GM21423 (cell line): Measurements from ENCODE around the gene CATSPERD.
"Not testable (repeated sequence)": the region's sequence is repeated elsewhere in the genome, so short reads cannot be mapped to it uniquely, and the experiment has no call there.

Source experiments
- ATAC-seq: cut with Tn5 transposase; IDR thresholded peaks from one replicate; pipeline ENCODE4 v1.9.1; 2021; ENCODE audit warnings: mild to moderate bottlenecking, moderate library complexity; ENCODE audit not compliant: unreplicated experiment

The CATSPERD gene

DNA sequence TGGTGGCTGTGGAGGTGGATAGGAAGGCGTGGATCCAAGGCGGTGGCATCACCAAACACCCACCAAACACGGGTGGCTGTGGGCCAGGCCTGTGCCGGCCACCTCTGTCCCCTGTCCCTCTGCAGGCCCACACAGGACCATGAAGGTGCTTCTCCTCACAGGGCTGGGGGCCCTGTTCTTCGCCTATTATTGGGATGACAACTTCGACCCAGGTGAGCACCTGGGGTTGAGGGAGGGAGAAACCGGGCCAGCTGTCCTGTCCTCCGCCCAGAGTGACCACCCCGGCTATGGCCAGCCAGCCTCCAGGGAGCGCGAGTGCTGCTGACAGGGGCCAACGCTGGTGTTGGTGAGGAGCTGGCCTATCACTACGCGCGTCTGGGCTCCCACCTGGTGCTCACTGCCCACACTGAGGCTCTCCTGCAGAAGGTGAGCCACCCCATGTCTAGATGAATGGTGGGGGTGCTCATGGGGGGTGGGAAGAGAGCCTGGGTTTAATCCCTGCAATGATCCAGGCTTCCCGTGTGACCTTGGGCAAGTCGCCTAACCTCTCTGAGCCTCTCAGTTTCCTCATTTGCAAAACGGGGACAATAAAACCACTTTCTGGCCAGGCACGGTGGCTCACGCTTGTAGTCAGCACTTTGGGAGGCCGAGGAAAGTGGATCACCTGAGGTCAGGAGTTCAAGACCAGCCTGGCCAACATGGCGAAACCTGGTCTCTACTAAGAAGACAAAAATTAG lies 35.6 kb upstream of the CATSPERD start:
- no peak for ATAC-seq

DNA sequence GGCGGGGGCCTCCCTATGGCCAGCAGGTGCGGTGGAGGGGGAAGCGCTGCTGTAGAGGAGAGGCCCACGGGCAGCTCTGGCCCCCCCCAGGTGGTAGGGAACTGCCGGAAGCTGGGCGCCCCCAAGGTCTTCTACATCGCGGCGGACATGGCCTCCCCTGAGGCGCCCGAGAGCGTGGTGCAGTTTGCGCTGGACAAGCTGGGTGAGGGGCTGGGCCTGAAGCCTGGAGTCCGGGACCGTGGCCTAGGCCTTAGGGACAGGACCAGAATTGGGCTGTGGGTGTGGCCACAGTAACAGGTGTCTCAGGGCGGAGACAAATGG lies 34.2 kb upstream of the CATSPERD start:
- ATAC-seq = no peak

DNA sequence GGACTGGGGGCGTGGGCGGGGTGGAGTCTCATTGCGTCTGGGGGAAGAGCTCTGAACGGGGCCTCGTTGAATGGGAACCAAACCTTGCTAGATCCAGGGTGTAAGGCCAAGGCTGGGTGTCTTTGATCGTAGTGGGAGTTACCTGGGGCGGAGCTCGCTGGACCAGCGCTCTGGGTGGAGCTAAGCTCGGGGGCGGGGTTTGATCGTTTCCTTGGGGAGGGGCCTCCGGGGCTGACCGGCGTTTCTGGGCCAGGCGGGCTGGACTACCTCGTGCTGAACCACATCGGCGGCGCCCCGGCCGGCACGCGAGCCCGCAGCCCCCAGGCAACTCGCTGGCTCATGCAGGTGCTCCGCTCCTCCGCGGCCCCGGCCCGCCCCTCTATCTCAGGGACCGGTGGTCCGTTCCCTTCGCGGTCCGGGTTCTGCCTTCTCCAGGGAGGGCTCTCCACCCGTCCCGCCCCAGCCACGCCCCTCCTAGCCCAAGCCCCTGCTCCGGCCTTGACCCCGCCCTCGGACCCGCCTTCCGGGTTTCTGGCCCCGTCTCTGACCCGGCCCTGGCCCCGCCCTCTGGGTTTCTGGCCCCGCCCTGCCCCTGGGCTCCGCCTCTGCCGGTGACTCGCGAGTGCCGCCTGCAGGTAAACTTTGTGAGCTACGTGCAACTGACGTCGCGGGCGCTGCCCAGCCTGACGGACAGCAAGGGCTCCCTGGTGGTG lies 33.6 kb upstream of the CATSPERD start:
- peak; percentile 51 for ATAC-seq

DNA sequence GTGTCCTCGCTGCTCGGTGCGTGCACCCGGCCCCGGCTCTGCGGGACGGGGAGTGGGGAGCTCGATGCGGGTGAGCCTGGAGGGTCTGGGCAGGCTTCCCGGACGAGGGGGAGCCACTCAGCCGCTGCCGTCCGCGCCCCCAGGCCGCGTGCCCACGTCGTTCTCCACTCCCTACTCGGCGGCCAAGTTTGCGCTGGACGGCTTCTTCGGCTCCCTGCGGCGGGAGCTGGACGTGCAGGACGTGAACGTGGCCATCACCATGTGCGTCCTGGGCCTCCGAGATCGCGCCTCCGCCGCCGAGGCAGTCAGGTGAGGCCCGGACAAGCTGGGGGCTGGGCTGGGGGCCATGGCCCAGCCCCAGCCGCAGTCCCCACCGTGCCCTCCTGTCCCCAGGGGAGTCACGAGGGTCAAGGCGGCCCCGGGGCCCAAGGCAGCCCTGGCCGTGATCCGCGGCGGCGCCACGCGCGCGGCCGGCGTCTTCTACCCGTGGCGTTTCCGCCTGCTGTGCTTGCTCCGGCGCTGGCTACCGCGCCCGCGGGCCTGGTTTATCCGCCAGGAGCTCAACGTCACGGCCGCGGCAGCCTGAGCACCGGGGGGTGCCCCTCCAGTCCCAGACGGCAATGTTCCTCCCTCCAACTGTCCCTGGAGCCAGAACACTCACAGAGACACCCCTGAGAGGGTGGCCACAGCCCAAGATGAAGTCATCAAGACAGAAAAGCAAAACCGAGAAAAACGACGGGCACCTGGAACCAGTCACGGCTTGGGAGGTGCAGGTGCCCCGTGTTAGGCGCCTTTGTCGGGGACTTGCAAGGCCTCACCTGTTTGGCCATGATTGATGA lies 32.9 kb upstream of the CATSPERD start:
- no peak for ATAC-seq

DNA sequence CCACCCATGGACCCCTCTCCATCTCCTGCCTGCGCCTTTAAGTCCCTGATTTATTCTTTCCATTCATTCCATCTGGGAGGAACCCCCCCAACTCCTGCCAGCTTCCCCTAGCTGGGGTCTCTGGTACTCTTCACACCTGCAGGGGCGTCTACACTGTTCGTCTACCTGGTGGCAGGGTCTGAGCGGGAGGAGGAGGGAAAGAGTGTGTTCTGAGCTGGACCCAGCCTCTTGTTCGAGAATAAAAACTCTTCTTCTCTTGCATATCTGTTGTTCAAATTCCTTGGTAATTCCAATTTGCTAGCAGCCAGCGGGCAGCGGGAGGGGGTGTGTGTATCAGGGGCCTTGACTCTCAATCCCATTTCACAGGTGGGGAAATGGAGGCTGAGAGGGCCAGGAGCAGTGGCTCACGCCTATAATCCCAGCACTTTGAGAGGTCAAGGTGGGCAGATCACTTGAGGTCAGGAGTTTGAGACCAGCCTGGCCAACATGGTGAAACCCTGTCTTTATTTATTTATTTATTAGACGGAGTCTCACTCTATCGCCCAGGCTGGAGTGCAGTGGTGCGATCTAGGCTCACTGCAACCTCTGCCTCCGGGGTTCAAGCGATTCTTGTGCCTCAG lies 32.1 kb upstream of the CATSPERD start:
- not testable (repeated sequence) for ATAC-seq

DNA sequence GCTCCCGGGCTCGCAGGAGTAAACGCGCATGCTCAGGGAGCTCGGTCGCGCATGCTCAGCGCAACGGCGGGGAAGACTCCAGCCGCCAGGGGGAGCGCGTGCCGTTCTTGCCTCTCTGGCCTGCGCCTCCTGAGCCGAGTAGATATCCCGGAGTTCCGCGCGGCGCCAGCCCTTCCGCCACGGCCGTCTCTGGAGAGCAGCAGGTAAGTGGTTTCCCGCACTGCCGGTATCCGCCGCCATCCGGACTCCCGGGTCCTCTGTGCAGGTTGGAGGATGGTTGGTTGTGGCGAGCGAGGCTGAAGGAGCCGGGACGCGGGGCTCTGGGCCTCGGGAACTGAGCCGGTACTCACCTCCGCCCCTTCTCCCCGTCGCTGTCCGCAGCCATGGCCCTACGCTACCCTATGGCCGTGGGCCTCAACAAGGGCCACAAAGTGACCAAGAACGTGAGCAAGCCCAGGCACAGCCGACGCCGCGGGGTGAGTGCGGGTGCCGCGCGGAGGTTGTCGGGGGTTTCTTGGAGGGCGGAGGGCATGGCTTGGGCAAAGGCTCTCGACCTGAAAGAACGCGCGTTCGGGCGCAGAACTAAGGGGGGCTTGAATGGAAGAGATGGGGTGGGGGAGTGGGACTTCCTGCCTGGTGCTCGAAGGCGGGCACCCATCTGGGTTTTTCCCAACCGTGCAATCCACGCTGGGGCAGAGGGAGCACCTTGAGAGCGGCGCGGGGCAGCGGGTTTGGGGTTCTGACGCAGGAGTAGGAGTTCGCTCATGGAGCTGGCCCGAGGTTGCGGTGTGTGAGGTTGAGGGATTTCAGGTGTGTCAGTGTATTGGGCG lies 30.1 kb upstream of the CATSPERD start, which contains the start of gene RPL36:
Gene RPL36, plus strand, starts transcription at position 171 of the 830 bp plus-strand sequence. Its CDS starts 213 bp downstream, at position 384.
- ATAC-seq = peak; percentile 43

DNA sequence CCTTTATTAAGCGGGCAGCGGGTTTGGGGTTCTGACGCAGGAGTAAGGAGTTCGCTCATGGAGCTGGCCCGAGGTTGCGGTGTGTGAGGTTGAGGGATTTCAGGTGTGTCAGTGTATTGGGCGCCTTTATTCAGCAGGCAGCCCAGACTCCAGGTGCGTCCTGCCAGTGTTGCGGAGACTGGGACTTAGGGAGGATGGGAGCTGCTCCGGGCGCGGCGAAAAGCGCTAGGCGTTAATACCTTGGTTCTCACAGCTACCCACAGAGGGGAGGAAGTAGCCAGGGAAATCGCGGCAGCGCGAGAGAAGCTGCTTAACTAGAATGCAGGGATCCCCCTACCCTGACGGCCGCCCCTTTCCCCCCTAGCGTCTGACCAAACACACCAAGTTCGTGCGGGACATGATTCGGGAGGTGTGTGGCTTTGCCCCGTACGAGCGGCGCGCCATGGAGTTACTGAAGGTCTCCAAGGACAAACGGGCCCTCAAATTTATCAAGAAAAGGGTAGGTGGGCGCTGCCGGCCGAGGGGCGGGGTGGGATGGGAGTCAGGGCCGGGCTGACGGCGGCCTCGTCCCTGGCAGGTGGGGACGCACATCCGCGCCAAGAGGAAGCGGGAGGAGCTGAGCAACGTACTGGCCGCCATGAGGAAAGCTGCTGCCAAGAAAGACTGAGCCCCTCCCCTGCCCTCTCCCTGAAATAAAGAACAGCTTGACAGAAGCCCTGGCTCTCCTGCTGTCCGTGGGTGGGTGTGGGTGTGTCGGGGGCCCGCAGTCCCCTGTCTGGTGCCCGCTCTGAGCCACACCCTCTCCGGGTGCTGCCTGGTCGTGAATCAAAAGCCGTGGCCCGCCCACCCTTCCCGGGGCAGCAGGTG lies 29.2 kb upstream of the CATSPERD start:
- ATAC-seq = no peak

DNA sequence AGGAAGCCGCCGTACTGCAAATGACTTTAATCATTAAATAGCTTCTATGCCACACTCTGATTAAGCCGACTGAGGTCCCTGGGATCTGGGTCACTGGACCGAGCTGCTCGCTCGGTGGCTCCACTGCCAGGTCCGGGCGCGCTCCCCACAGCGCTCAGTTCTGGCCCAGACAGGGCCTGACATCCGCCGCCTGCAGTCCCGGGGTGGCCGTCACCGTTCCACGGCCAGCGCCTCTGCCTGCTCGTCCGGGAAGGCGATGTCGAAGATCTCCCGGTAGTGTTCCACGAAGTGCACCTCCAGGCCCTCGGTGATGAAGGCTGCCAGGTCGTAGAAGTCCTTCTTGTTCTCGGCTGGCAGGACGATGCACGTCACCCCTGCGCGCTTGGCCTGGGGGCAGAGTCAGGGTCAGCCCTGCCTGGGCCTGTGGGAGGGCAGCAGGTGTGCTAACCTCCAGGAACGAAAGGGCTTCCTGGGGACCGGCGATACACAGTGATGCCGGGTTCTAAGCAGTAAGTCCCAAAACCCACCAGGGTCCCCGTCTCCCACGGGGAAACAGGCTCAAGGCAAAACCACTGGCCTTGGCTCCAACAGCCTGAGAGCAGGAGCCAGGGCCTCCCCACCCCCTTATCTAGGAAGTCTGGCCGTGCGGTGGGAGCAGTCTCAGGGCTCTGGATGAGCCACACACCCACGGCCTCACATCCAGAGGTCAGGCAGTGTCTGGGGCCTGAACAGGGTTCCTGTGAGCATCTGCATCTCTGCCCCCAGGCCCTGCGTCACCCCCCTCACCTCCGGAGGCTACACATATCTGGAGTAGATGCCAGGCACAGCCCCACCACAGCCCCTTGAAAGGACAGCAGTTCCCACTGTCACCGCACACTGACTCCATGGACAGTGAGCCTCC lies 28.4 kb upstream of the CATSPERD start:
- no peak for ATAC-seq

DNA sequence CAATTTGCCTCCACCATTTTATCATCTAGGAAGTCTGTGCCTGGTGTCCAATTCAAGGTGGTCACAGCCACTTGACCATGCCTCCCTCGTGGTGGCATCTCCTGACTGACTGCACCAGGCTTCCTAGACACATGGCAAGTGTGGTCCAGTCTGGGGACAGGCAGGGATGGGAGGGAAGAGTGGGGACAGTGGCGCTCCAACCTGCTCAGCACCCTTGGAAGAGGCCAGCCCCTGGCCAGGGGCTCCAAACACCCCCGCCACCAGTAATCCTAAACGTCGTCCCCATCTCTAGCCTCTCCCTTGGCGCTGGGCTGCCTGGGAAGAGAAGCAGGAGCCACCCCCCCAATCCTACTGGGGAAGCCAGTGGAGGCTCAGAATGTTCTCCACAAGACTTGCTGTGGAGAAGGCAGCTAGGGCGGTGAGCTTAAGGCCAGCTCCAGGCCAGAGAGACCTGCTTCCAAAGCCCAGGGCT lies 27.7 kb upstream of the CATSPERD start:
- ATAC-seq = no peak

DNA sequence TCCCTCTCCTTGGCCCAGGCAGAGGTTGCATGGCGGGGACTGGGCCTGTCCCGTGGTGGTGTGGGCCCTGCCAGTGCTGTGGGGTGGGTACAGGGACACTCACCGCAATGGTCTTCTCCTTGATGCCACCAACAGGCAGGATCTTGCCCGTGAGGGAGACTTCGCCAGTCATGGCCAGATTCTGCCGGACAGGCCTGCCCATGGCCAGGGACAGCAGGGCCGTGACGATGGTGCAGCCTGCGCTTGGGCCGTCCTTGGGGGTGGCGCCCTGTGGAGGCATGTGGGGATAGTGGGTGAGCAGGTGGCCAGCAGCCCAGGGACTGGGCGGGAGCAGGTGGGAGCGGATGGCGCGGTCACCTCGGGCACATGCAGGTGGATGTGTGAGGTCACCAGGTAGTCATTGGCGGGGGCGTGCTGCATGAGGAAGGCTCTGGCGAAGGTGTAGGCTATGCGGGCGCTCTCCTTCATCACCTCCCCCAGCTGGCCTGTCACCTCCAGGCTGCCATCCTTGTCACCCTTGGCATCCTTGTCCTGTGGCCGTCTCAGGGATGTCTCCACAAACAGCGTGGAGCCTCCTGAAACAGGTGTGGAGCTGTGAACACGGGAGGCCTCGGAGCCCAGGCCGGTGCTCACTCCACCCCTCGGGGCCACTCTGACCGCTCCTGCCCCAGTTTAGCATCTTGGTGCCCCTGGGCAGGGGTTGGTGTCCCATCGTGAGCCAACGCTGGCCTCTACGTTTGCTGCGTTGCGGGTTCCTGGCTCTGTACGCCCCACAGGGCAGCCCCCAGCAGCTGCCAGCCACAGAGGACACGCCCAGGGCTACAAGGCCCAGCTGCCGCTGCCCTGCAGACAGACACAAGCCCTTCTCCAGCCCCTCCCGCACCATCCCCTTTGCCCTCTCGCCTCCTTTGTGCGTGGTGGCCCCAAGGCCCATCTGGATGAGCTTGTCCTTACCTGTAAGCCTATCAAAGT lies 27.0 kb upstream of the CATSPERD start:
- ATAC-seq = no peak

DNA sequence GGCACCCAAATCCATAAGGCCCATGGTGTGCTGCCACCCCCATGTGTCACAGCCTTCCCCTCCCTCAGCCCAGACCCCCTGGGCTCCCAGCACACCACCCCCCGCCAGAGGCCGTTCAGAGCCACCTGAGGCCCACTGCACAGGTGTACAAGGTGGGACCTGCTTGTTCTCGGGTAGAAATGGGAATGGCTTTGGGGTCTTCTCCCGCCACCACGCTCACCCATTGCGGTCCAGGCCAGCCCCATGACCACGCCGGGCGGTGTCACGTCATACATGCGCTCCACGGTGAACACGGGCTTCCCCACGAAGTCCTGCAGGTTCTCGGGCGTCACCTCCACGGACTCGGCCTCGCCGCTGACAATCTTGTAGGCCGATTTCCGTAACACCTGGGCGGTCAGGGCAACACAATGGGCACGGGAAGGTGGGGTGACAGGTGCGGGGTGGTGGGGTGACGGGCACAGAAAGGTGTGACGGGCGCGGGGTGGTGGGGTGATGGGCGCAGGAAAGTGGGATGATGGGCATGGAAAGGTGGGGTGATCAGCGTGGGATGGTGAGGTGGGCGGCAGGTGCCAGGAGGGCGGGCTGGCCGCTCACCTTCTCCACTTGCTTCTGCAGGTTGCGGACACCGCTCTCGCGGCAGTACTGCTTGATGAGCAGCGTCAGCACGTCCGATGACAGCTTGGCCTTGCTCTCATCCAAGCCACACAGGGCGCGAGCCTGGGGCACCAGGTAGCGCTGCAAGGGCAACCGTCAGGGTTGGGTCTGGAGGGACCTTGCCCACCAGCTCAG lies 26.1 kb upstream of the CATSPERD start:
- no peak for ATAC-seq

DNA sequence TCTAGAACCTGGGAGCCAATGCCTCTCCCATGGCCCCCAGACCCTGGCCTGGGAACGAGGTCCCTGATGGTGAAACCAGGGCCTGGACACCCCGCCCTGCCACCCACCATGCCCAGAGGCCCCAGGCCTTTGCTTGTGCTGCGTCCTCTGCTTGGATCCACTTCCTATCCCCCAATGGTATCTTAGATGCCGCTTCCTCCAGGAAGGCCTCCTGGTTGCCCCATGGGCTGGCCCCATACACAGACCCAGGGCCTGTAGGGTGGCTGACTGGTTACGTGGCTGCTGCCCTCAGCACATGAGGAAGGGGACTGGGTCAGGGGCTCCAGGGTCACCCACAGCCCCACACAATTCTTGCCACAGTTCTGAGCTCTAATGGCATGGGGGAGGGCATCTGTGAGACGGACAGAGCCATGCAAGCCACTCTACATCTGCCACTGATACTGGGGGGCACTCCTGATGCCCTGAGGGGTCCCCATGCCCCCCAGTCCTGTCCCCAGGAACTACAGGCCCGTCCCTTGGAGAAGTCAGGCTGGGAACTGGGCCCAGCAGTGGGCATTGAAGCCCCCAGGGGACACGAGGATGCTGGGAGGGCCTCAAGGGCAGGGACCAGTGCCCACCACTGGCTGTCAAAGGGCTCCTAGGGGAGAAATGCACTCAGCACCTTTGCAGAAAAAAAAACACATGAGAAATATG lies 25.3 kb upstream of the CATSPERD start:
- no peak for ATAC-seq

DNA sequence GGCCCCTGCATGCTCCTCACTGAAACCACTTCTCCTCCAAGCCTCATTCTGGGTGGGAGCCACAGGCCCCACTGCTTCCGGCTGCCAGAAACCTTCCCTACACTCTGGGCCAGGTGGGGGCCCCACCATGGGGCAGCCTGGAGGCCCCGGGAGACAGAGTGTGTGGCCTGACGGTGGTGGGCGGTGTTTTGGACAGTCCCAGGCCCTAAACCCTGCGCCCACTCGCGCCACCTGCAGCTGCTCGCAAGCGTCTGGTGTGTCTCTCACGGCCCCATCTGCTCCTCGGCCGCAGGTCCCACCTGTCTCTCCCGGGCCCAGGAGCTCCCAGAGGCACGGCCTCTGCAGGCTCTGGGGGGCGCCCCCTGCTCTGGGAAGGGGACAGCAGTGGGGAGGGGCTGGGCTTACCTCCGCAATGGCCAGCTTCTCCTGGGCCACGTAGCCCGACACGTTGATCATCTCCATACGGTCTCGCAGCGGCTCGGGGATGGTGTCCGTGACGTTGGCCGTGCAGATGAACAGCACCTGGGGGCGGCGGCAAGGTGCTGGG lies 24.7 kb upstream of the CATSPERD start:
- no peak for ATAC-seq

DNA sequence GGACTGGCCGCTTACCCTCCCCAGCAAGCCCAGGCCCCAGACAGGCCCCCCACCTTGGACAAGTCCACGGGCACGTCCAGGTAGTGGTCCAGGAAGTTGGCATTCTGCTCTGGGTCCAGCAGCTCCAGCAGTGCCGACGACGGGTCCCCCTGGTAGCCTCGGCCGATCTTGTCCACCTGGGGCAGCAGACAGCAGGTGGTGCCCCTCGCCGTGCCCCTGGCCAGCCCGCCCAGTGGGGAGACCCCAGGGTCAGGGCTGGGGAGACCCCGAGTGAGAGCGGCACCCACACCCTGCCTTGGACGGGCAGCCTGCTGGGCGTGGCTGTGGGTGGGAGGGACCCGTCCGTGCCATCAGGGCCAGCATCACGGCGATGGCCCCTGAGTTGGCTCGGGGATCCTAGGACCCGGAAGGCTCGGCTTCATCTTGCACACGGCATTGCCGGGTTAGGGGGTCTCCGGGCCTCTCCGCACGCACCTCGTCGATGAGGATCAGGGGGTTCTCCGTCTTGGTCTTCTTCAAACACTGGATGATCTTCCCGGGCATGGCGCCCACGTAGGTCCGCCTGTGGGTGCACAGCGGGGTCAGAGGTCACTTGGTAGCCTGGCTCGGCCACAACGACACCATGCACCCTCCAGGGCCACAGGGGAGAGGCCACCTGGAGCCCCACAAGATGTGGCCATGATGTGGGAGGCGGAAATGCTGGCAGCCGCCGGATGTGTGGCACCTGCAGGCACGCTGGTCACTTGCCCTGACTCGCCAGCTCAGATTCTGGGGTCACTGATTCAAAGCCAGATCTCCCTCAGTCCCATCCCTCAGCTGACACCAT lies 24.0 kb upstream of the CATSPERD start:
- ATAC-seq = no peak
